ENCODE data around the gene ARHGAP10.

ARHGAP10 gene

GRCh38 chr4:148048598-148048997 lies 316.7 kb downstream of the ARHGAP10 start:
- Mint-ChIP-seq H3K4me1 (peaks cover 52% of the 10 kb centered on the region), H3K9me3 (peaks cover 7% of the 10 kb centered on the region), H3K27ac (no peak overlapping the region), H3K27me3 (no peaks in the 10 kb centered on the region), H3K36me3 (peaks cover 23% of the 10 kb centered on the region), H3K4me3 (no peak overlapping the region)
- CTCF ChIA-PET = no interaction called here
- no peak for DNase-seq

- CTCF ChIA-PET = interaction anchor here (1.2 to 1.7 kb wide), 2 partner anchors 9 to 65 kb away, joined by 4 read pairs; no protein-coding TSS in a partner anchor
- Mint-ChIP-seq H3K27ac (peak overlapping the region; percentile 83), H3K4me3 (no peak overlapping the region), H3K27me3 (no peaks in the 10 kb centered on the region), H3K4me1 (peaks cover 66% of the 10 kb centered on the region), H3K9me3 (peaks cover 7% of the 10 kb centered on the region), H3K36me3 (peaks cover 33% of the 10 kb centered on the region)
- DNase-seq = no peak
Observed at GRCh38 chr4:148051403-148051802, 319.5 kb downstream of the ARHGAP10 start.

- H3K27me3 Mint-ChIP-seq = no peaks in the 10 kb centered on the region
- peak; percentile 62 for DNase-seq
- H3K4me1 Mint-ChIP-seq = peaks cover 69% of the 10 kb centered on the region
- H3K9me3 Mint-ChIP-seq = peaks cover 7% of the 10 kb centered on the region
- peak overlapping the region; percentile 83 for H3K27ac Mint-ChIP-seq
- CTCF ChIA-PET = interaction anchor here (0.6 to 1.7 kb wide), 4 partner anchors 8 to 395 kb away, joined by 3 to 4 read pairs (median 4); no protein-coding TSS in a partner anchor
- peak overlapping the region; percentile 0 for H3K4me3 Mint-ChIP-seq
- H3K36me3 Mint-ChIP-seq = peaks cover 30% of the 10 kb centered on the region
Observed at GRCh38 chr4:148052448-148052847, 320.6 kb downstream of the ARHGAP10 start.

- DNase-seq = no peak
- CTCF ChIA-PET = no interaction called here
- Mint-ChIP-seq H3K36me3 (peaks cover 25% of the 10 kb centered on the region), H3K27ac (peak overlapping the region; percentile 83), H3K4me1 (peaks cover 79% of the 10 kb centered on the region), H3K4me3 (peak overlapping the region; percentile 47), H3K27me3 (no peaks in the 10 kb centered on the region), H3K9me3 (peaks cover 4% of the 10 kb centered on the region)
Observed at GRCh38 chr4:148053298-148054003, 321.6 kb downstream of the ARHGAP10 start.

- Mint-ChIP-seq H3K27ac (peak overlapping the region; percentile 83), H3K27me3 (no peaks in the 10 kb centered on the region), H3K36me3 (peaks cover 28% of the 10 kb centered on the region), H3K4me3 (no peak overlapping the region), H3K4me1 (peaks cover 87% of the 10 kb centered on the region), H3K9me3 (peaks cover 12% of the 10 kb centered on the region)
- DNase-seq = no peak
- CTCF ChIA-PET = no interaction called here
Observed at GRCh38 chr4:148054275-148054674, 322.4 kb downstream of the ARHGAP10 start.

GRCh38 chr4:148055844-148056243 lies 324.0 kb downstream of the ARHGAP10 start:
- Mint-ChIP-seq H3K9me3 (peaks cover 12% of the 10 kb centered on the region), H3K4me3 (no peak overlapping the region), H3K27me3 (no peaks in the 10 kb centered on the region), H3K4me1 (peaks cover 97% of the 10 kb centered on the region), H3K36me3 (peaks cover 28% of the 10 kb centered on the region), H3K27ac (peak overlapping the region; percentile 31)
- DNase-seq = no peak
- CTCF ChIA-PET = interaction anchor here (1.2 to 1.3 kb wide), 2 partner anchors 9 to 359 kb away, joined by 3 to 5 read pairs; no protein-coding TSS in a partner anchor

GRCh38 chr4:148056879-148057278 lies 325.0 kb downstream of the ARHGAP10 start:
- DNase-seq = peak; percentile 77
- Mint-ChIP-seq H3K9me3 (peaks cover 12% of the 10 kb centered on the region), H3K27ac (peak overlapping the region; percentile 79), H3K36me3 (peaks cover 34% of the 10 kb centered on the region), H3K27me3 (no peaks in the 10 kb centered on the region), H3K4me1 (peaks cover 96% of the 10 kb centered on the region), H3K4me3 (no peak overlapping the region)
- CTCF ChIA-PET = interaction anchor here (1.1 to 1.3 kb wide), 6 partner anchors 10 to 975 kb away, joined by 3 to 10 read pairs (median 3); no protein-coding TSS in a partner anchor

- Mint-ChIP-seq H3K9me3 (peaks cover 12% of the 10 kb centered on the region), H3K4me1 (peaks cover 94% of the 10 kb centered on the region), H3K27ac (no peak overlapping the region), H3K27me3 (no peaks in the 10 kb centered on the region), H3K36me3 (peaks cover 34% of the 10 kb centered on the region), H3K4me3 (no peak overlapping the region)
- CTCF ChIA-PET = interaction anchor here (1.1 to 1.2 kb wide), 3 partner anchors 10 to 975 kb away, joined by 3 read pairs; no protein-coding TSS in a partner anchor
- DNase-seq = no peak
Observed at GRCh38 chr4:148057516-148057915, 325.6 kb downstream of the ARHGAP10 start.

GRCh38 chr4:148057984-148058859 lies 326.3 kb downstream of the ARHGAP10 start:
- H3K27me3 Mint-ChIP-seq = no peaks in the 10 kb centered on the region

GRCh38 chr4:148059617-148060180 lies 327.8 kb downstream of the ARHGAP10 start:
- Mint-ChIP-seq H3K9me3 (peaks cover 12% of the 10 kb centered on the region), H3K27ac (peak overlapping the region; percentile 77), H3K4me1 (peaks cover 74% of the 10 kb centered on the region), H3K27me3 (no peaks in the 10 kb centered on the region), H3K4me3 (peak overlapping the region; percentile 58), H3K36me3 (peaks cover 30% of the 10 kb centered on the region)
- CTCF ChIA-PET = no interaction called here
- DNase-seq = no peak

More at GRCh38 chr4:148057984-148058859, 326.3 kb downstream of the ARHGAP10 start:
- Mint-ChIP-seq H3K27ac (no peak overlapping the region), H3K4me3 (no peak overlapping the region), H3K9me3 (peaks cover 12% of the 10 kb centered on the region), H3K4me1 (peaks cover 89% of the 10 kb centered on the region), H3K36me3 (peaks cover 33% of the 10 kb centered on the region)
- no peak for DNase-seq
- CTCF ChIA-PET = no interaction called here

- H3K4me1 Mint-ChIP-seq = peaks cover 70% of the 10 kb centered on the region
- peaks cover 37% of the 10 kb centered on the region for H3K36me3 Mint-ChIP-seq
- H3K27ac Mint-ChIP-seq = peak overlapping the region; percentile 92
- CTCF ChIA-PET = interaction anchor here (1.0 kb wide), 1 partner anchor 9 kb away, joined by 4 read pairs; no protein-coding TSS in a partner anchor
- peak; percentile 40 for DNase-seq
- peak overlapping the region; percentile 58 for H3K4me3 Mint-ChIP-seq
- H3K9me3 Mint-ChIP-seq = peaks cover 12% of the 10 kb centered on the region
- H3K27me3 Mint-ChIP-seq = no peaks in the 10 kb centered on the region
Observed at GRCh38 chr4:148060264-148061140, 328.6 kb downstream of the ARHGAP10 start.

- Mint-ChIP-seq H3K4me3 (peak overlapping the region; percentile 58), H3K27me3 (no peaks in the 10 kb centered on the region), H3K27ac (peak overlapping the region; percentile 92), H3K9me3 (peaks cover 12% of the 10 kb centered on the region), H3K4me1 (peaks cover 63% of the 10 kb centered on the region), H3K36me3 (peaks cover 40% of the 10 kb centered on the region)
- CTCF ChIA-PET = interaction anchor here (1.0 to 1.2 kb wide), 2 partner anchors 9 to 194 kb away, joined by 3 to 4 read pairs; no protein-coding TSS in a partner anchor
- DNase-seq = peak; percentile 27
Observed at GRCh38 chr4:148061141-148061481, 329.2 kb downstream of the ARHGAP10 start.

- Mint-ChIP-seq H3K4me3 (no peak overlapping the region), H3K9me3 (peaks cover 12% of the 10 kb centered on the region), H3K4me1 (peaks cover 58% of the 10 kb centered on the region), H3K27ac (peak overlapping the region; percentile 92), H3K27me3 (no peaks in the 10 kb centered on the region), H3K36me3 (peaks cover 40% of the 10 kb centered on the region)
- CTCF ChIA-PET = interaction anchor here (1.2 kb wide), 1 partner anchor 194 kb away, joined by 3 read pairs; no protein-coding TSS in a partner anchor
- no peak for DNase-seq
Observed at GRCh38 chr4:148061795-148062194, 329.9 kb downstream of the ARHGAP10 start.
